Hematopoietic multipotent progenitor cell (in vitro differentiated cells): ENCODE data around the gene RRP12. TPM values are rescaled to one million over a fixed set of nuclear protein-coding genes. Genes with fewer than 3 reads are reported as not detected.

ENCODE experiments used
- DNase-seq, 3 donors: peaks; one replicate each; pipeline ENCODE4 v3.0.0-alpha.2; 2011 to 2015; ENCODE audit warnings: low read depth in 2 of 3, low spot score in 2 of 3
- total RNA-seq: library from RNA; depleted of rRNA; stranded (reverse); fragments of >200 nt; gene quantifications from one replicate; pipeline ENCODE4 v1.2.3, GENCODE V29; 2012

Gene RRP12
- total RNA-seq, 1 donor = 42.3 TPM

- DNase-seq = no peak
Measured at GRCh38 chr10:97336942-97337831, 64.0 kb downstream of the RRP12 start.

GRCh38 chr10:97336446-97336845, 64.7 kb downstream of the RRP12 start:
- no peak for DNase-seq

- DNase-seq = no peak
Measured at GRCh38 chr10:97336006-97336405, 65.1 kb downstream of the RRP12 start.

- DNase-seq = no peak
Measured at GRCh38 chr10:97335188-97335619, 65.9 kb downstream of the RRP12 start.

DNA sequence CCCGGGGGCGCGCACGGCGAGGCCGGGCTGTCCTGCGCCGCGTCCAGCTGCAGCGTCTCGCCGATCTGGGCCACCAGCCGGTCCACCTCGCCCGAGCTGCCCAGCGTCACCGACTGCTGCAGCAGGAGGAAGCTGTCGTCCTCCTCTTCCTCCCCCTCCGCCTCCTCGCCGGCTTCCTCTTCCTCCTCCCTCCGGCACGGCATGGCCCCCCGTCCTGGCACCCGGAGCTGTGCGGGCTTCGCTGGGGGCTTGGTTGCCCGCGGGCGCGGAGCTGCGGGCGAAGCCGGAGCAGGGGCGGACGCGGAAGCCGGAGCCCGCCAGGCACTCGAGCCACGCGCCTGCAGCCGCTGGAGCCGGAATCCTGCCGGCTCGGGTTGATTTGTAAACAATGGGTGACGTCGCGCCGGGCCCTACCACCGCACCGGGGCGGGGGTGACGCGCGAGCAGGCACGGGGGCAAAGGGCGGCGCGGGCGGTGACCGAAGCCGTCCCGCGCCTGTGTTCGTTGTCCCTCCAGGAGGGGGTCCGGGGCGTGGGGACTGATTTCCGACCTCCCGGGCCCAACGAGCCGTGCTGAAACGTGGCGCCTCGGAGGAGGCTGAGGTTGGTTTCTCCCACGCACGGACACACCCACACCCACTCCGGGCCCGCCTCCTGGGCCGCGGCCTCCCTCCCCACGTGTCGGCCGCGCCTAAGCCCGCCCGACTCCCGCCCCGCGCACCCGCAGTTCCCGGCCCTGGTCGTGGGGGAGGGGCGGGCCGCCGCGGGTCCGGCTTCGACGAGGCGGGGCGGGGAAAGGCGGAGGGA, 66.6 kb downstream of the RRP12 start, which contains the start of gene FRAT2:
FRAT2 (minus strand) TSS at position 360 of the 806 bp plus-strand sequence; CDS start at position 203, 157 bp downstream.
- DNase-seq = peak; percentile 91

DNA sequence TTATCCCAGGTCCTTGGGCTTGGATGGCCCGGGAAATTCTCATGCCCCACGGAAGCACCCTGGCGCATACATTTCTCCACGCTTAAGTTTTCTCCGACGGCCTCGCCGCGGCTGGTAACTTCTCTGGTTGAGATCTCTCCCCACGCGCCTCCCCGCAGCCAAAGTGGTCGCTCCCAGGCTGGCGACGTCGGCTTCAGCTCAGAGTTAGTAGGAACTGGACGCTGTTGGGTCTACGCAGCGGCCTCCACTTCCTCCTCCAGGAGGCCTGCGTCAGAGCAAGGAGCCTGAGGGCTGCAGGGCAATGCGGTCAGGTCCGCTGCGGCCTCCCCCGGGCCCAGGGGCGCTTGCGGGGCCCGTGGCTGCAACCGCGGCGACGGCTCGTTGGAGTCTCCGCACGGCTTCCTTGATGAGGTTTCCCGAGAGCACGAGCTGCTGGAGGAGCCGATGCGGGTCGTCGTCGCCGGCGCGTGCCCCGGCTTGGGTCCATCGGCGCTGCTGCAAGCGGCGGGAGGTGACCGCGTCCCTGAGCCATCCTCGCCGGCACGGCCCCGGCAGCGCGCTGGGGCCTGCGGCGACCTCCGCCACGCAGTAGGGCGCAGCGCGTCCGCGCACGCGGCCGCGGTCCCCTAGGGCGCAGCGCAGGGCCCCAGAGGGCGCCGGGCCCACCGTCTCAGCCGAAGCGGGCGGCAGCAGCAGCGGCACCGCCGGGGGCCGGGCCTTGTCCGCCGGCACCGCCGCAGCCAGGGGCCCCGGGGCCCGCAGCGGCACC, 67.4 kb downstream of the RRP12 start:
- peak in 2 of 3 donors; percentile 35 to 41 for DNase-seq

DNA sequence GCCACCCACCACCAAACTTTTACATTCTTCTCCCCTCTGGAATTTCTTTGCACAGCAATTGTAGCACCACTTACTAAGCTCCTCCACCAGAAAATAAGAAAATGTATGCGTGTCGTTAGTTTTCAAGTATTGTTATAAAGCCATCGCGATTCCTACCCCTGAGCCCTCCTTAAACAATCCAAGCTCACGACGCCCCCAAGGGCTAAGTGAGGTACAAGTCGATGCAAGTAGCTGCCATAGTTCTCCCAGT, 67.9 kb downstream of the RRP12 start:
- DNase-seq = peak in 1 of 3 donors; percentile 58

GRCh38 chr10:97332591-97333350, 68.4 kb downstream of the RRP12 start:
- no peak for DNase-seq

GRCh38 chr10:97331153-97331703, 69.9 kb downstream of the RRP12 start:
- DNase-seq = no peak

- DNase-seq = no peak
Measured at GRCh38 chr10:97329766-97330165, 71.4 kb downstream of the RRP12 start.

DNA sequence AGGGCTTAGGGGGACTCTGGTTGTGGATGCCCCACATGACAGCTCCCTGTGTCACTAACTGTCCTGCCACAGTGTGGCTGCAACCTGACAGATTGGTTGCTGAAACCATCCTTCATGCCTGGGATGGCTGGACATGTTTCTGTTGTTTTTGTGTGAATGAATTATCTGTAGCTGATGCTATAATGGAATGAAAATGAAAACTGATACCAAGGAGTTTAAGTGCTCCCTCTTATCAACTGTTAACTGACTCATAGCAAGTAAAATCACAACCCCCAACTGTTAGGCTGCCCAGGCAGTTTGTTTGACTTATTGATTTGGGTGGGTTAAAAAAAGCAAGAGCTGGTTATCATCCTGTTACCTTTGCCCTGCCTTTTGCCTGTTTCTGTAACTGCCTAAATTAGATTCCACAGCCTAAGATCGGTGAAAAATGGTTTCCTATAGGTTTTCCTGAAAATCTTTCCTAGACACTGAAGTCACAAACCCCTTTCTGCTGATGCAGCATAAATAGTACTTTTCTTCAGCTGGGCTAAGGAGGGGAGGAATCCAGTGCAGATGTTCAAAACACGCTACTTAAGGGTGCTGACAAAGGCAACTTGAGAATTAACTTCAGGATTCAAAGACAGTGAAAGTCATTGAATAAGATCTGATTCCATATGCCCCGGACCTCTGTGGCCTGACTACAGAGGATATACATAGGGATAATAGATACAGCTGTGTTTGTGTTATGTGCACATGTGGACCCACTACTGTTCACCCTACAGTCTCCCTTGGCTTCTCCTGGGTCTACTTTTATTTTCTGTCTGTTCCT, 72.3 kb downstream of the RRP12 start:
- DNase-seq = no peak

GRCh38 chr10:97327348-97328294, 73.5 kb downstream of the RRP12 start:
- no peak for DNase-seq

- DNase-seq = no peak
Measured at GRCh38 chr10:97325754-97326153, 75.4 kb downstream of the RRP12 start.

DNA sequence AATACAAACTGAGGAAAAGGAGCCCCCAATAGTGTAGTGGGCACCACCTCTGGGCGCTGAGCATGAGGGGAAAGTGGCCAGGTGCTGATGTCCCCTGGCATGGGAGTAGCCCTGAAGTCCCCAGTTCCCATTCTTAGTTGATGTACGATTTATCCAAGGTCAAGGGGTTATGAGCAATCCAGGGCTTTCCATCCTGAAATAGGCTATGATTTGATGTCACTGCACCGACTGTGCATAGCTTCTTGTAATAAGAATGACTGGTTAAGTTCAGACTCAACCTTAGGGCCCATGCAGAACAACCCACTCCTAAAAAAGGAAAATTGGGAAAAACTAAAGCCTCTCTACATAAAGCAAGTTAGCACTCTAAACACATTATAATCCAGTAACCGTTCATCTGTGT, 77.6 kb downstream of the RRP12 start:
- DNase-seq = no peak

GRCh38 chr10:97321804-97322190, 79.3 kb downstream of the RRP12 start:
- DNase-seq = no peak

DNA sequence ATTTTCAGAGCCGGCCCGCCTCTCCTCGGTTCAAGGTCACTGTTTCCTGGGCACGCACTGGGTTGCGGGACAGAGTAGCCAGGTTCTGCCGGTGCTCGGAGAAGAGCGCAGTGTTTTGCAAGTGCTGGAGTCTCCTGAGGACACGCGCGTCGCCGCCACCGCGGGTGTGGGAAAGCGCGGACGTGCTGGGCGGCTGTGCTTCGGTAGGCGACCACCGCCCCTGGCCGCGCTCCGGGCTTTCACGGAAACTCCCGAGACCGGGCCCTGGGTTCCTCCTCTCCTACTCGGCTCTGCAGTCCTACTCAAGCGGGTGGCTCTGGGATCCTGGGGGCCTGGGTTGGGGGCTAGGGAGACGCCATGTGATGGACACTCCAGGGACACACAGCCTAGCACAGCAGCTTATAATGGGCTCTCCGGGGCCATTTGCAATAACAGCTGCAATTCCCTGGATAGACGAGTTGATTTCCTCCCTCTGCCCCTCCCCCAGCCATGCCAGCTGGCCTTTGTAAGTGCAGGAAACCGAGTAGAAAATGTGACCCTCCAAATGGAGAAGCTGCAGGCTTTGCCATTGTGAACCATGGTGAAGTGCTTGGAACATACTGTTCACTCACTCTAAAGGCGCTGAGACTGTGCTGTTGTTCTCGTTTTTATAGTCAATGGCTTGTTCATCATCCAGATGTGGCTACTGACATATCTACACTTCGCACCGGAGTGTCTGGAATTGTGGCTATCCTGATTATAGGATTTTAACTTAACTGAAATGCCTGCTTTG, 79.9 kb downstream of the RRP12 start:
- peak in 1 of 3 donors; percentile 71 for DNase-seq

- DNase-seq = no peak
Measured at GRCh38 chr10:97320480-97321031, 80.6 kb downstream of the RRP12 start.
